GM12878 (cell line): Measurements from ENCODE around the gene EBLN2. TPM values are rescaled to one million over a fixed set of nuclear protein-coding genes. Genes with fewer than 3 reads are reported as not detected.

Source experiments
- ATAC-seq: fragments of 200-7000 bp; cut with Tn5 transposase; 3 replicates; pipeline ENCODE4 v1.9.1; 2020; ENCODE audit warnings: mild to moderate bottlenecking, moderate library complexity
- Bru-seq: library from RNA; stranded (reverse); fragments of 400-500 nt; gene quantifications from one replicate; lab custom pipeline; 2021; lab: Mats Ljungman, UMichigan
- BruChase-seq, 2 experiments: library from RNA; stranded (reverse); fragments of 400-500 nt; gene quantifications; one replicate each; lab custom pipeline; 2021; lab: Mats Ljungman, UMichigan
- BruUV-seq: library from RNA; stranded (reverse); fragments of 400-500 nt; replicated peaks from 2 replicates; lab custom pipeline; 2021; lab: Mats Ljungman, UMichigan
- CTCF ChIA-PET: fragments of 300-600 bp; sonication (Branson Sonifier 250); formaldehyde crosslinking; extraction: SDS; loops from one replicate; lab custom pipeline; 2021; ENCODE audit warnings: inconsistent platforms; lab: Yijun Ruan, JAX
- POLR2A ChIA-PET: fragments of 350-600 bp; formaldehyde crosslinking; extraction: SDS; loops from one replicate; lab custom pipeline; 2021; ENCODE audit warnings: inconsistent platforms; lab: Charles Lee
- RAD21 ChIA-PET: fragments of 300-600 bp; sonication (Branson Sonifier 250); formaldehyde crosslinking; loops from one replicate; lab custom pipeline; 2023; ENCODE audit warnings: antibody characterized with exemption; ENCODE audit not compliant: unreplicated experiment; lab: Charles Lee
- SMC1A ChIA-PET: fragments of 300-600 bp; sonication (Branson Sonifier 250); formaldehyde crosslinking; loops from one replicate; lab custom pipeline; 2023; ENCODE audit not compliant: unreplicated experiment, uncharacterized antibody; lab: Charles Lee
- DNase-seq: peaks from one replicate; pipeline ENCODE4 v3.0.0-alpha.2; 2011; ENCODE audit warnings: low read depth, low spot score
- FAIRE-seq: peaks from 3 replicates; lab custom pipeline; 2011; peaks lifted over from hg19 to GRCh38; lab: Jason Lieb, UNC
- H2AFZ ChIP-seq: 2 replicates; pipeline ENCODE4 v1.6.0; 2011; ENCODE audit warnings: low read depth, low read length, control low read depth; ENCODE audit not compliant: control insufficient read depth
- H3K27ac ChIP-seq: 2 replicates; pipeline ENCODE4 v1.5.1; 2011; ENCODE audit warnings: control low read depth; ENCODE audit not compliant: control insufficient read depth, insufficient read depth
- H3K27me3 ChIP-seq, 2 experiments: replicated peaks in 1 of 2; 2 replicates each; pipeline versions ENCODE4 v1.6.0 to v1.6.1; 2011; ENCODE audit warnings: low read length in 1 of 2; ENCODE audit not compliant: control insufficient read depth in 2 of 2, insufficient read depth in 2 of 2
- H3K36me3 ChIP-seq, 2 experiments: 2 replicates each; pipeline ENCODE4 v1.5.1; 2011; ENCODE audit warnings: low read length in 1 of 2; ENCODE audit not compliant: control insufficient read depth in 2 of 2, insufficient read depth in 2 of 2
- H3K4me1 ChIP-seq: 2 replicates; pipeline ENCODE4 v1.6.1; 2011; ENCODE audit warnings: mild to moderate bottlenecking, low read length, moderate library complexity, mixed read lengths; ENCODE audit not compliant: control insufficient read depth, insufficient read depth
- H3K4me2 ChIP-seq: 2 replicates; pipeline ENCODE4 v1.6.0; 2011; ENCODE audit warnings: control low read depth; ENCODE audit not compliant: control insufficient read depth, insufficient read depth
- H3K4me3 ChIP-seq: fragments of 200-600 bp; sonication (generic); 2 replicates; pipeline ENCODE4 v1.5.1; 2016
- H3K79me2 ChIP-seq: 2 replicates; pipeline ENCODE4 v1.6.0; 2011; ENCODE audit warnings: low read length; ENCODE audit not compliant: control insufficient read depth, insufficient read depth
- H3K9ac ChIP-seq: 2 replicates; pipeline ENCODE4 v1.8.0; 2011; ENCODE audit warnings: low read length, control low read depth, mixed read lengths; ENCODE audit not compliant: control insufficient read depth, insufficient read depth
- H3K9me3 ChIP-seq: replicated peaks from 3 replicates; pipeline ENCODE4 v1.5.1; 2011; ENCODE audit warnings: mild to moderate bottlenecking, low read length; ENCODE audit not compliant: control insufficient read depth, insufficient read depth
- H4K20me1 ChIP-seq: 2 replicates; pipeline ENCODE4 v1.6.0; 2011; ENCODE audit not compliant: control insufficient read depth, insufficient read depth
- BRCA1 ChIP-seq: IDR thresholded peaks from 2 replicates; pipeline ENCODE4 v1.6.1; 2011; ENCODE audit warnings: low read depth, low read length, improper control_type of control experiment
- ESRRA ChIP-seq: IDR thresholded peaks from 2 replicates; pipeline ENCODE4 v1.6.1; 2012; ENCODE audit warnings: mild to moderate bottlenecking, low read length, improper control_type of control experiment
- FOXK2 ChIP-seq: fragments of 450-650 bp; IDR thresholded peaks from 2 replicates; pipeline ENCODE4 v1.6.1; 2017; ENCODE audit warnings: mild to moderate bottlenecking, moderate library complexity
- MAX ChIP-seq: IDR thresholded peaks from 2 replicates; pipeline ENCODE4 v1.6.1; 2012; ENCODE audit warnings: low read depth, low read length, improper control_type of control experiment
- MTA3 ChIP-seq: IDR thresholded peaks from 2 replicates; pipeline ENCODE4 v1.6.1; 2012; ENCODE audit warnings: low read length, inconsistent platforms, borderline replicate concordance
- MYB ChIP-seq: fragments of 150-350 bp; IDR thresholded peaks from 2 replicates; pipeline ENCODE4 v1.6.1; 2014; ENCODE audit warnings: mild to moderate bottlenecking, low read depth, low read length, borderline replicate concordance
- NFIC ChIP-seq: IDR thresholded peaks from 2 replicates; pipeline ENCODE4 v1.6.1; 2012; ENCODE audit warnings: low read depth, mild to moderate bottlenecking, inconsistent platforms, low read length, moderate library complexity
- NFYA ChIP-seq: IDR thresholded peaks from 2 replicates; pipeline ENCODE4 v1.6.1; 2011; ENCODE audit warnings: low read depth, mild to moderate bottlenecking, low read length, improper control_type of control experiment, borderline replicate concordance
- NR2C2 ChIP-seq: IDR thresholded peaks from 2 replicates; pipeline ENCODE4 v1.6.1; 2011; ENCODE audit warnings: borderline replicate concordance, low read depth; ENCODE audit not compliant: control insufficient read depth, insufficient read length
- NRF1 ChIP-seq: conservative IDR thresholded peaks from 2 replicates; pipeline ENCODE4 v1.6.1; 2011; ENCODE audit warnings: mild to moderate bottlenecking, low read depth, low read length, improper control_type of control experiment
- PAX8 ChIP-seq: fragments of 450-650 bp; IDR thresholded peaks from 2 replicates; pipeline ENCODE4 v1.6.1; 2017; ENCODE audit warnings: mild to moderate bottlenecking, moderate library complexity
- POLR2AphosphoS2 ChIP-seq: IDR thresholded peaks from 2 replicates; pipeline ENCODE4 v1.6.1; 2011; ENCODE audit warnings: low read depth, mild to moderate bottlenecking, low read length, improper control_type of control experiment, moderate library complexity
- USF1 ChIP-seq: IDR thresholded peaks from 2 replicates; pipeline ENCODE4 v1.6.1; 2011; ENCODE audit warnings: borderline replicate concordance, low read depth, mild to moderate bottlenecking, moderate library complexity, mixed read lengths, low read length; ENCODE audit not compliant: insufficient read depth; ENCODE audit errors: extremely low read length
- ZNF24 ChIP-seq: fragments of 450-650 bp; IDR thresholded peaks from 2 replicates; pipeline ENCODE4 v1.6.1; 2017; ENCODE audit warnings: antibody characterized with exemption, mild to moderate bottlenecking
- whole genome bisulfite sequencing: methylation state at CpG from one replicate; pipeline ENCODE4 v1.1.6; 2016; ENCODE audit warnings: low lambda C conversion rate; ENCODE audit not compliant: insufficient replicate concordance, insufficient coverage; ENCODE audit errors: missing lambda C conversion rate; 5-methylcytosine and 5-hydroxymethylcytosine counted together
- in situ Hi-C: fragments of 300-500 bp; cut with MboI; formaldehyde crosslinking; loops from 9 replicates; pipeline ENCODE4 v1.14.3; 2018; ENCODE audit warnings: mixed read lengths
- intact Hi-C: fragments of 100-400 bp; cut with micrococcal nuclease; formaldehyde crosslinking; loops from one replicate; pipeline ENCODE4 v1.14.2; 2022; ENCODE audit not compliant: unreplicated experiment
- long read RNA-seq, 2 experiments: library from polyadenylated mRNA; unstranded; transcript quantifications; one replicate each; pipeline ENCODE4 v2.0.0, GENCODE V29; 2019 to 2020
- polyA minus RNA-seq, 3 experiments: library from RNA; depleted of rRNA, polyadenylated mRNA; stranded (reverse); fragments of >200 nt; gene quantifications; 2 replicates each; pipeline ENCODE4 v1.2.3, GENCODE V29; 2011
- polyA plus RNA-seq, 11 experiments: library from polyadenylated mRNA; depleted of rRNA in 4 of 11; unstranded in 6 of 11; stranded (reverse) in 5 of 11; fragments of >200 nt; fragmentation: Nextera tagmentation in 4 of 11; fragmentation: Illumina TruSeq in 1 of 11; extraction: Ambion mirVana in 4 of 11; extraction: Trizol in 1 of 11; gene quantifications; 1 replicate in 1 of 11; 2 replicates in 10 of 11; pipeline versions ENCODE4 v1.2.1 to v1.2.3, GENCODE V29; 2011 to 2016; ENCODE audit warnings: inconsistent platforms in 2 of 11, missing spikeins in 2 of 11, low read depth in 1 of 11
- total RNA-seq, 4 experiments: library from RNA; depleted of rRNA in 3 of 4; stranded (reverse); fragments of >200 nt in 3 of 4; fragmentation: Illumina TruSeq in 1 of 4; extraction: Trizol in 1 of 4; gene quantifications; 2 replicates each; pipeline versions ENCODE4 v1.2.1 to v1.2.3, GENCODE V29; 2013 to 2021

The EBLN2 gene
- total RNA-seq (2013; cell fraction: nucleolus; rRNA removed) = 65.7 and 67.6 TPM in 2 replicates
- 4.7 and 6.8 TPM in 2 replicates for total RNA-seq (2014; rRNA removed)
- 6.8 TPM in 2 replicates for total RNA-seq (2014; rRNA removed; fragmentation: Illumina TruSeq; extraction: Trizol)
- total RNA-seq (2021) = 3.8 and 4.0 TPM in 2 replicates
- polyA plus RNA-seq (2011; ENCODE audit: low read depth) = 1.9 TPM
- polyA plus RNA-seq (2011; rRNA removed) = 4.5 and 5.6 TPM in 2 replicates
- polyA plus RNA-seq (2011; cell fraction: cytosol; rRNA removed) = 1.4 and 1.6 TPM in 2 replicates
- polyA plus RNA-seq (2011; cell fraction: nucleus; rRNA removed) = 8.4 and 9.9 TPM in 2 replicates
- polyA plus RNA-seq (2012) = 1.7 and 2.0 TPM in 2 replicates
- polyA plus RNA-seq (2014; fragmentation: Illumina TruSeq; extraction: Trizol) = 3.9 and 4.4 TPM in 2 replicates
- polyA plus RNA-seq (2014; fragmentation: Nextera tagmentation; extraction: Ambion mirVana) = 1 to 10 TPM in 1 of 2 experiments, under 1 TPM in 1; 0.84 to 2.2 TPM
- polyA plus RNA-seq (2014; rRNA removed) = 2.8 and 3.3 TPM in 2 replicates
- 1 to 10 TPM; 1.2 to 2.7 TPM for polyA plus RNA-seq (2016; fragmentation: Nextera tagmentation; extraction: Ambion mirVana)
- polyA minus RNA-seq (2011; rRNA and poly(A)+ RNA removed) = 15.1 and 20.2 TPM in 2 replicates
- 3.2 and 4.2 TPM in 2 replicates for polyA minus RNA-seq (2011; cell fraction: cytosol; rRNA and poly(A)+ RNA removed)
- 15.1 and 22.0 TPM in 2 replicates for polyA minus RNA-seq (2011; cell fraction: nucleus; rRNA and poly(A)+ RNA removed)
- percentile 94 among the genes with signal in this experiment for Bru-seq, nascent RNA
- percentile 84 among the genes with signal in this experiment for BruChase-seq, experiment 1, labeled RNA remaining after a 6-hour chase
- BruChase-seq, experiment 2, labeled RNA remaining after a 2-hour chase = percentile 83 among the genes with signal in this experiment
- long read RNA-seq, experiment 1 = 0 reads
- long read RNA-seq, experiment 2 = 0 reads

- H3K4me2 ChIP-seq = no peak within 1 kb of the TSS
- ATAC-seq (no peak), FAIRE-seq (no peak), DNase-seq (no peak)
- H3K4me3 ChIP-seq = no peak within 1 kb of the TSS
- no peaks in the 10 kb centered on the region for H3K4me1 ChIP-seq
- POLR2A ChIA-PET = no interaction called here
- WGBS = 95% methylated on average over 2 of the region's 2 CpGs
- no peaks in the 10 kb centered on the region for H4K20me1 ChIP-seq
- H3K9ac ChIP-seq = no peak within 1 kb of the TSS
- no peaks in the 10 kb centered on the region for H3K9me3 ChIP-seq
- RAD21 ChIA-PET = no interaction called here
- H3K27me3 ChIP-seq = no peaks in the 10 kb centered on the region
- no TSS peak for BruUV-seq
- H3K79me2 ChIP-seq = peaks cover 18% of the 10 kb centered on the region
- peaks cover 8 to 11% of the 10 kb centered on the region in 2 experiments for H3K36me3 ChIP-seq
- intact Hi-C loops (no loop called here), in situ Hi-C loops (no loop called here)
- CTCF ChIA-PET = no interaction called here
- SMC1A ChIA-PET = no interaction called here
- no peak within 1 kb of the TSS for H3K27ac ChIP-seq
- H2AFZ ChIP-seq = no peak within 1 kb of the TSS
- TF ChIP-seq POLR2AphosphoS2 = no peak
- TF ChIP-seq, all 136 proteins: peak for 0
Observed at GRCh38 chr3:73061416-73061815, at the start of gene EBLN2. Gene EBLN2, plus strand, starts transcription at chr3:73061659. Its CDS starts 423 bp downstream, at chr3:73062082.

GRCh38 chr3:73018298-73018697 lies 43.2 kb upstream of the EBLN2 start:
- intact Hi-C loops (no loop called here), in situ Hi-C loops (no loop called here)
- SMC1A ChIA-PET = no interaction called here
- CTCF ChIA-PET = interaction anchor here (1.0 kb wide), 1 partner anchor 67 kb away, joined by 3 read pairs; no protein-coding TSS in a partner anchor
- Histone ChIP-seq H3K27me3 (no peaks in the 10 kb centered on the region), H3K9me3 (no peaks in the 10 kb centered on the region; the same call in 2 of the 3 replicates), H3K36me3 (peaks cover 2 to 10% of the 10 kb centered on the region in 2 experiments; a peak in 2 of 4 replicates), H3K79me2 (peaks cover 92% of the 10 kb centered on the region), H2AFZ (no peak overlapping the region), H3K27ac (no peak overlapping the region), H3K4me2 (no peak overlapping the region), H3K4me3 (no peak overlapping the region), H3K4me1 (peaks cover 3% of the 10 kb centered on the region), H3K9ac (no peak overlapping the region), H4K20me1 (peaks cover 4% of the 10 kb centered on the region; the same call in 1 of the 2 replicates)
- RAD21 ChIA-PET = no interaction called here
- FAIRE-seq = no peak
- POLR2A ChIA-PET = no interaction called here
- no peak for DNase-seq
- no TSS peak for BruUV-seq
- ATAC-seq = no peak
- WGBS = 83% methylated on average over 4 of the region's 4 CpGs
- no peak for TF ChIP-seq NFIC
- no peak for TF ChIP-seq ZNF24
- no peak for TF ChIP-seq MYB
- no peak for TF ChIP-seq PAX8
- TF ChIP-seq MAX = no peak
- no peak for TF ChIP-seq NFYA
- TF ChIP-seq NRF1 = no peak
- no peak for TF ChIP-seq NR2C2
- no peak for TF ChIP-seq BRCA1
- no peak for TF ChIP-seq USF1
- TF ChIP-seq ESRRA = no peak
- no peak for TF ChIP-seq MTA3
- no peak for TF ChIP-seq FOXK2
